ENCODE measurements around the gene SPSB1.

Gene SPSB1

GRCh38 chr1:9391620-9392019 lies 98.9 kb downstream of the SPSB1 start:
- no peak for DNase-seq (ENCODE audit: low read depth)

DNA sequence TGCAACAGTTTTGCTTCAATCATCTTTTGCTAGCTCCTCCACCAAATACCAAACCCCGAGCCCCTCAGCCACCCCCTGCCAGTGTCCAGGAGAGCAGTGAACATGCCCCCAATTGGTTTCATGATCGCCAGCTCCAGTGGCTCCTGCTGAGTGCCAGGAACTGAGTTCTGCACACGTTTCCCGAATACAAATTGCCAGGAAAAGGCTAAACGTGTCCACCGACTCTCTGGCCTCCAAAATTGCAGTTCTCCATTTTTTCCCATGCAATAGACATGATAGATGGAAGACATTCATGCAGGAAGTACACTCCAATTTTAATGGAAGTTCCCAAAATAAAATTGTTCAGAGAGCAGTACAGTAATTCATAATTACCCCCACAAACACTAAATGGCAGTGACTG lies 101.3 kb downstream of the SPSB1 start:
- no peak for DNase-seq (ENCODE audit: low read depth)

- DNase-seq (ENCODE audit: low read depth) = no peak
Measured at GRCh38 chr1:9395018-9395417, 102.3 kb downstream of the SPSB1 start.

GRCh38 chr1:9397047-9397446 lies 104.4 kb downstream of the SPSB1 start:
- no peak for DNase-seq (ENCODE audit: low read depth)

GRCh38 chr1:9397997-9398526 lies 105.4 kb downstream of the SPSB1 start:
- no peak for DNase-seq (ENCODE audit: low read depth)

DNA sequence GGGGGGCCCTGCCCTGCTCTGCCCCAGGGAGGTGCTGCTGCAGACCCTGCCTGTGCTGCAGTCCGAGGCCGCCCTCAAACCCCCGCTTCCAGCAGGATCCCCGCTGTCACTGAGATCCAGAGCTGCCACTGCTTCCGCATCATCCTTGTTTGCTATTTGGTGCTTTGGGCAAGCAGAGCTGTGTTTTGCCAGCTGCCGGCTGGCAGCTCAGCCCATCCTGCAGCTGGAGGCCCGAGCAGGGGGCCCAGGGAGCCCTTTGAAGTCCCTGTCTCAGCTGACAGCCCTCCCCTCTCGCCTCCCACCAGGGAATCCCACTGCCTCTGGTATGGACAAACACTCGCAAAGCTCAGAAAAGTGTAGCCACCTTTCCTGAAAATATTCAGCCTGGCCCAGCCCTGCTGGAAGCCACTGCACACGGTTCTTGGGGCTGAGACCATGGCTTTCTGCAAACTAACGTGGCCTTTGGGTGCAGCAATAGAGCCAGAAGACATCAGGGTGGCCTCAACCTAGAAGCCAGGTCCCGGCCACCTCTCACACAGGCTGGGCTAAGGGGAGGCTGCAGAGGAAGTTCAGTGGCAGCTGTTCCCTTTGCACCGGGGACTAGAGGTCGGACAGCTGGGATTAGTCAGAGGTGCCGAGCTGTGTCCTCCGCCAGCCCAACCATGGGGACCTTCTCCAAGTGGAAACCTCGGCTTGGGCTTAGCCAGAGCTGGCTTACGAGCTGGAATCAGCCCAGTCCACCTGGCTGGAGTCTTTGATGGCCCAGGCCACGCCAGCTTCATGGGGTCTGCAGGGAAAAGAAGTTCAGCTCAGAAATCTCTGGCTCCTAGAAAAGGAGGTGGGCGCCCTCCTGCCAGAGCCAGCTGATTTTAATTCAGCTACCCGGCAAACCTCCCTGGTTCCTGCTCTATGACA lies 107.1 kb downstream of the SPSB1 start:
- DNase-seq (ENCODE audit: low read depth) = no peak

GRCh38 chr1:9400425-9401079 lies 107.9 kb downstream of the SPSB1 start:
- DNase-seq (ENCODE audit: low read depth) = no peak

- no peak for DNase-seq (ENCODE audit: low read depth)
Measured at GRCh38 chr1:9401080-9401453, 108.4 kb downstream of the SPSB1 start.

DNA sequence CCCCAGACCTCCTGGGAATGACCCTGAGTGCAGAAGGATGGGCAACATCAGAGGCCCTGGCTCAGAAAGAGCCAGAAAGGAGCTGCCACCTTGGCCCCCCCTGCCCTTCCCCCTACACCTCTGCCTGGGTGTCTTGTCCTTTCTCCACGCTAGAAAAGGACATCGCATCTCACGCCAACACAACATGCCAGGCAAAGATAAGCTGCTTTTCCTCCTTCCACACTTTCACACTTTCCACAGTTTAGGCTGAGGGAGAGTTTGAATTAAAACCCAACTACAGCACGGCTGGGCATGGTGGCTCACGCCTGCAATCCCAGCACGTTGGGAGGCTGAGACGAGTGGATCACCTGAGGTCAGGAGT lies 109.5 kb downstream of the SPSB1 start:
- no peak for DNase-seq (ENCODE audit: low read depth)

- DNase-seq (ENCODE audit: low read depth) = no peak
Measured at GRCh38 chr1:9402717-9403225, 110.1 kb downstream of the SPSB1 start.

GRCh38 chr1:9404117-9404914 lies 111.6 kb downstream of the SPSB1 start:
- DNase-seq (ENCODE audit: low read depth) = no peak

- no peak for DNase-seq (ENCODE audit: low read depth)
Measured at GRCh38 chr1:9406111-9406510, 113.4 kb downstream of the SPSB1 start.

- no peak for DNase-seq (ENCODE audit: low read depth)
Measured at GRCh38 chr1:9410737-9411297, 118.1 kb downstream of the SPSB1 start.

DNA sequence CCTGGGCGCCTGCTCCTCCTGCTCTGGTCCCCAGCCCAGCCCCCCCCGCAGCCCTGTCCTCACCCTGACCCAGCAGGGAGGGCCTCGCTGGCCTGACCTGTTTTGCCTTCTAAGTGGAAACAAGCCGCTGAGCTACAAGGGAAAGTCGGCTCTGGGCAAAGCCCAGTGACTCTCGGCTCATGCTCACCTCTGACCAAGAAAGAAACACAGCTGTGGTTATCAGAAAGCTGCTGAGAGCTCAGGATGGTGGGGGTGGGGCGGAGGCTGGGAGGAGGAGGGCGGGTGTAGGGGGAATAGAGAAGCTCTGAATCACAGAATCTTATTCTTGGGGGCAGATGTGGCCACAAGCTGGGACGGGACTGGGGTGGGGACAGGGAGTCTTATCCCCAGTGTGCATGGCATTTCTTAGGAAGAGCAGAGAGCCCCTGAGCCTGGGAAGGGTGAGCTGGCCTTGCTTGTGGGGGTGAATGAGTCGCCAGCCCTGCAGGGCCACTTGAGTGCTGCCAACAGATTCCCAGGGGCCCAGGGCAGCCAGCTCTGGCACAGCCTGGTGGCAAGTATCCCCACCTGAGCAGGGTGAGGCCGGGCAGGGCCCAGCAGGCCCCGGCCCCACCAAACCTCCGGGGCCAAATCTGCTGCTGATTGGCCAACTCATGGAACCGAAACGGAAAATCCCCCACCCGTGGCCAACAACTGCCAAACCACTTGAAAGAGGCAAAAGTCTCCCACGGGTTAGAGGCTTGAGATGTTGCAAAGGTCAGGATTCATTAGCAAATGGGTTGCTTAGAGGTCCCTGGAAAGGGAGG lies 120.6 kb downstream of the SPSB1 start:
- no peak for DNase-seq (ENCODE audit: low read depth)

DNA sequence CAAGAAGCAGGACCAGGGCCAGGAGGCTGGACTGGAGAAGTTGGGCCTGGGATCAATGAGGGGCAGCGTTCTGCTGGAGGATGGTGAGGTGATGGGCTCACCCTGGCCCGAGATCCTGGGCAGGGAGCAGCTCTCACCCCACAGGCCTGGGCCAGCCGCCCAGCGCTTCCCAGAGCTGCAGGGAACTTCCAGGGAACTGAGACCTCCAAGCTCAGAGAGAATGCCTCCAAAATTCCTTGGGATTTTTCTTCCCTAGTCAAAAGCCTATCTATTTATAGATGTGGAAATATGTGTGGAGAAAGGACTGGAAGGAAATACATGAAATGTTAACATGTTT lies 121.2 kb downstream of the SPSB1 start:
- DNase-seq (ENCODE audit: low read depth) = no peak

- no peak for DNase-seq (ENCODE audit: low read depth)
Measured at GRCh38 chr1:9416506-9416905, 123.8 kb downstream of the SPSB1 start.

GRCh38 chr1:9416918-9417500 lies 124.3 kb downstream of the SPSB1 start:
- no peak for DNase-seq (ENCODE audit: low read depth)

DNA sequence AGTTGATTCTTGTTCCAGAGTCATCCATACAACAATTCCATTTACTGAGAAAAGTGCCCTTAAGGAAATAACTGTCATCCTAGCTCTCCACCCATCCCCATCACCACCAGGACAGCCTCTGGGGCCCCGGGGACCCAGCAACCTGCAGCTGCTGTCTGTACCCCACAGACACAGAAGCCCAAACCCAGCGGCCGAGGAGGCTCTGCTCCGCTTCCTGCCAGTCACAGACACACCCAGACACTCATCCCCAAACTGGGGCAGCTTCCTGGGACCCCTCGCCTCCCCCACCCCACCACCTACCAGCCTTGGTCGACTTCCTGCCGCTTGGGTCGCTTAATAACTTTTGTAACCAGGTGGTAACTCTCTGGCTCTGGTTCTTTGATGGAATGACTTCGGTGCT lies 125.0 kb downstream of the SPSB1 start:
- DNase-seq (ENCODE audit: low read depth) = no peak

DNA sequence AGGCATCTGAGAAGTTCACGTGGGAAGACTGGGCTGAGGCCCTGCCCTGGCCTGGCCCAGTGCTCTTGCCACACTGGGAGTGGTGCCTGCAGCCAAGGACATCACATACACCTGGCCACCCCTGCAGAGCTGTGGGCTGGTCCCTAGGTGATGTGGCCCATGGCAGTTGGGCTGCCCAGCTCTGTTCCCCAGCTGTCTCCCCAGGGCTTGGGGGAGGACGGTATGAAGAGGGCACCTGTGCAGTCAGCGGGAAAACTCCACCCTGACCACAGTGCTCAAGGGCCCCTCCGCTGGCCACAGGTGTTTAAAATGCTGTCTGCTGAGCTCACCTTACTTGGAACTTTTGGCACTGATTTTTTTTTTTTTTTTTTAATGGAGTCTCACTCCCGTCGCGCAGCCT lies 126.2 kb downstream of the SPSB1 start:
- no peak for DNase-seq (ENCODE audit: low read depth)

Measured in stimulated activated CD8-positive, alpha-beta memory T cell treated with anti-CD3 and anti-CD28 coated beads, Interleukin-15, amount 100 ng/mL, for 24 hours (primary cell).